ENCODE data around the gene C5orf34.
A peak's percentile ranks its signal among the peaks of the same experiment; 100 is the strongest.

The C5orf34 gene

GRCh38 chr5:43491326-43491725 is 23.6 kb downstream of the C5orf34 start:
- no peak for DNase-seq (ENCODE audit: low read depth in 1 of 2, low spot score in 1 of 2)
- no peak overlapping the region for H3K4me3 ChIP-seq (replicated peaks; ENCODE audit: insufficient read depth, low read length)
- no peaks in the 10 kb centered on the region for H3K27me3 ChIP-seq (ENCODE audit: insufficient read depth, poor library complexity, severe bottlenecking)
- TF ChIP-seq GABPA (IDR thresholded peaks at IDR 0.05; ENCODE audit: low read depth) (no peak), POLR2AphosphoS5 (IDR thresholded peaks at IDR 0.05; ENCODE audit: low read depth) (no peak), CTCF (IDR thresholded peaks at IDR 0.05; ENCODE audit: insufficient read depth, low read length) (no peak), SPI1 (IDR thresholded peaks at IDR 0.05; ENCODE audit: borderline replicate concordance, low read depth) (no peak), REST (IDR thresholded peaks at IDR 0.05; ENCODE audit: insufficient replicate concordance, low read depth) (no peak)
- H3K27ac ChIP-seq (replicated peaks) = no peak overlapping the region

- TF ChIP-seq POLR2AphosphoS5 (IDR thresholded peaks at IDR 0.05; ENCODE audit: low read depth) = no peak
- TF ChIP-seq REST (IDR thresholded peaks at IDR 0.05; ENCODE audit: insufficient replicate concordance, low read depth) = no peak
- no peak for TF ChIP-seq SPI1 (IDR thresholded peaks at IDR 0.05; ENCODE audit: borderline replicate concordance, low read depth)
- TF ChIP-seq GABPA (IDR thresholded peaks at IDR 0.05; ENCODE audit: low read depth) = no peak
- no peak for TF ChIP-seq CTCF (IDR thresholded peaks at IDR 0.05; ENCODE audit: insufficient read depth, low read length)
- H3K27ac ChIP-seq (replicated peaks) = no peak overlapping the region
- H3K27me3 ChIP-seq (ENCODE audit: insufficient read depth, poor library complexity, severe bottlenecking) = no peaks in the 10 kb centered on the region
- DNase-seq (ENCODE audit: low read depth in 1 of 2, low spot score in 1 of 2) = no peak
- no peak overlapping the region for H3K4me3 ChIP-seq (replicated peaks; ENCODE audit: insufficient read depth, low read length)
Measured at GRCh38 chr5:43486353-43486752, 28.6 kb downstream of the C5orf34 start.

- Histone ChIP-seq H3K4me3 (replicated peaks; ENCODE audit: insufficient read depth, low read length) (no peak overlapping the region), H3K27ac (replicated peaks) (no peak overlapping the region), H3K27me3 (ENCODE audit: insufficient read depth, poor library complexity, severe bottlenecking) (no peaks in the 10 kb centered on the region)
- DNase-seq (ENCODE audit: low read depth in 1 of 2, low spot score in 1 of 2) = peak; percentile 13 to 32
- no peak for TF ChIP-seq GABPA (IDR thresholded peaks at IDR 0.05; ENCODE audit: low read depth)
- 0 out of 2 replicates have a peak, but pooled peaks have one; percentile 28 for TF ChIP-seq SPI1 (IDR thresholded peaks at IDR 0.05; ENCODE audit: borderline replicate concordance, low read depth)
- no peak for TF ChIP-seq CTCF (IDR thresholded peaks at IDR 0.05; ENCODE audit: insufficient read depth, low read length)
- no peak for TF ChIP-seq REST (IDR thresholded peaks at IDR 0.05; ENCODE audit: insufficient replicate concordance, low read depth)
- TF ChIP-seq POLR2AphosphoS5 (IDR thresholded peaks at IDR 0.05; ENCODE audit: low read depth) = no peak
Measured at GRCh38 chr5:43485406-43485805, 29.5 kb downstream of the C5orf34 start.

Measured in HL-60 (cell line).